H1 (cell line): Measurements from ENCODE around the gene CCL23. TPM values are rescaled to one million over a fixed set of nuclear protein-coding genes. Genes with fewer than 3 reads are reported as not detected.

Source experiments
- CTCF ChIA-PET: fragments of 300-600 bp; sonication (Branson Sonifier 250); formaldehyde crosslinking; loops from one replicate; lab custom pipeline; 2021; ENCODE audit not compliant: partially characterized antibody; lab: Charles Lee
- POLR2A ChIA-PET: fragments of 300-600 bp; sonication (Branson Sonifier 250); formaldehyde crosslinking; loops from one replicate; lab custom pipeline; 2021; ENCODE audit warnings: inconsistent platforms; ENCODE audit not compliant: partially characterized antibody; lab: Charles Lee
- DNase-seq, 2 experiments: peaks; one replicate each; pipeline versions ENCODE4 v3.0.0 to v3.0.0-alpha.2; 2010 to 2022; ENCODE audit warnings: low spot score in 2 of 2, low read depth in 1 of 2, mixed read lengths in 1 of 2
- FAIRE-seq: peaks from 2 replicates; lab custom pipeline; 2011; peaks lifted over from hg19 to GRCh38; lab: Jason Lieb, UNC
- H2AFZ ChIP-seq: 2 replicates; pipeline ENCODE4 v1.8.1; 2012; ENCODE audit warnings: low read length, inconsistent platforms
- H2AK5ac ChIP-seq: 2 replicates; pipeline ENCODE4 v1.6.1; 2013; ENCODE audit warnings: low read depth, low read length
- H2BK120ac ChIP-seq: replicated peaks from 2 replicates; pipeline ENCODE3; 2013; ENCODE audit warnings: low read depth, low read length, inconsistent platforms
- H2BK12ac ChIP-seq: 2 replicates; pipeline ENCODE4 v1.6.1; 2013; ENCODE audit warnings: low read depth, low read length
- H2BK15ac ChIP-seq: 2 replicates; pipeline ENCODE4 v1.6.1; 2013; ENCODE audit warnings: low read length
- H2BK20ac ChIP-seq: 2 replicates; pipeline ENCODE4 v1.6.1; 2013; ENCODE audit warnings: low read length
- H2BK5ac ChIP-seq: 2 replicates; pipeline ENCODE4 v1.6.1; 2013; ENCODE audit warnings: low read depth, low read length
- H3K14ac ChIP-seq: 2 replicates; pipeline ENCODE4 v1.6.1; 2013; ENCODE audit warnings: inconsistent platforms; ENCODE audit not compliant: insufficient read length
- H3K18ac ChIP-seq: 2 replicates; pipeline ENCODE4 v1.6.1; 2013; ENCODE audit warnings: low read length; ENCODE audit errors: extremely low read depth
- H3K23ac ChIP-seq: 2 replicates; pipeline ENCODE4 v1.6.1; 2013; ENCODE audit warnings: inconsistent platforms; ENCODE audit not compliant: insufficient read length
- H3K23me2 ChIP-seq: 2 replicates; pipeline ENCODE4 v1.6.1; 2013; ENCODE audit warnings: low read depth, low read length
- H3K27ac ChIP-seq: 2 replicates; pipeline ENCODE4 v1.6.1; 2011; ENCODE audit warnings: low read depth, low read length, inconsistent platforms
- H3K27me3 ChIP-seq, 4 experiments: replicated peaks in 1 of 4; 1 replicate in 1 of 4; 2 replicates in 3 of 4; pipeline versions ENCODE4 v1.6.1 to v1.8.1; 2011 to 2013; ENCODE audit warnings: low read length in 3 of 4, mild to moderate bottlenecking in 3 of 4, inconsistent platforms in 2 of 4, mixed read lengths in 2 of 4, moderate library complexity in 1 of 4; ENCODE audit not compliant: control insufficient read depth in 3 of 4, insufficient read depth in 3 of 4; ENCODE audit errors: extremely low read depth in 1 of 4
- H3K36me3 ChIP-seq, 4 experiments: 2 replicates each; pipeline versions ENCODE4 v1.6.1 to v1.8.1; 2011 to 2013; ENCODE audit warnings: mild to moderate bottlenecking in 4 of 4, low read length in 3 of 4, moderate library complexity in 2 of 4, control low read depth in 1 of 4, inconsistent platforms in 1 of 4; ENCODE audit not compliant: insufficient read depth in 4 of 4, control insufficient read depth in 2 of 4
- H3K4ac ChIP-seq: replicated peaks from 2 replicates; pipeline ENCODE3; 2013; ENCODE audit warnings: low read length, low read depth, mixed read lengths, inconsistent platforms; ENCODE audit not compliant: insufficient read length
- H3K4me1 ChIP-seq, 4 experiments: replicated peaks in 1 of 4; 1 replicate in 1 of 4; 2 replicates in 3 of 4; pipeline versions ENCODE4 v1.6.1 to v1.8.1; 2011 to 2013; ENCODE audit warnings: low read length in 3 of 4, inconsistent platforms in 2 of 4, mixed read lengths in 1 of 4; ENCODE audit not compliant: insufficient read depth in 4 of 4, control insufficient read depth in 3 of 4
- H3K4me2 ChIP-seq, 2 experiments: 2 replicates each; pipeline versions ENCODE4 v1.6.1 to v1.8.1; 2011 to 2013; ENCODE audit warnings: low read depth in 2 of 2, low read length in 2 of 2, control low read depth in 1 of 2, inconsistent platforms in 1 of 2, mild to moderate bottlenecking in 1 of 2; ENCODE audit not compliant: insufficient read depth in 1 of 2
- H3K4me3 ChIP-seq, 4 experiments: fragments of 200-600, 300-600 bp in 1 of 4; sonication (generic), shearing (Covaris generic), sonication (Bioruptor Twin) in 1 of 4; 2 replicates each; pipeline versions ENCODE4 v1.5.1 to v1.8.1; 2011 to 2016; ENCODE audit warnings: low read length in 4 of 4, low read depth in 3 of 4, control low read depth in 2 of 4, inconsistent platforms in 2 of 4, mild to moderate bottlenecking in 2 of 4, mixed read lengths in 1 of 4, moderate library complexity in 1 of 4; ENCODE audit not compliant: insufficient read depth in 2 of 4; ENCODE audit errors: extremely low read depth in 1 of 4
- H3K56ac ChIP-seq: replicated peaks from 2 replicates; pipeline ENCODE3; 2013; ENCODE audit warnings: low read depth, mild to moderate bottlenecking, mixed read lengths, low read length, inconsistent platforms; ENCODE audit not compliant: insufficient read length
- H3K79me1 ChIP-seq: 2 replicates; pipeline ENCODE4 v1.6.1; 2013; ENCODE audit warnings: low read depth, low read length, control low read depth
- H3K79me2 ChIP-seq, 2 experiments: 2 replicates each; pipeline versions ENCODE4 v1.6.1 to v1.8.1; 2012 to 2013; ENCODE audit warnings: low read length in 2 of 2, mild to moderate bottlenecking in 2 of 2, inconsistent platforms in 1 of 2; ENCODE audit not compliant: insufficient read depth in 2 of 2, control insufficient read depth in 1 of 2
- H3K9ac ChIP-seq, 4 experiments: replicated peaks in 1 of 4; 1 replicate in 1 of 4; 2 replicates in 3 of 4; pipeline versions ENCODE4 v1.6.1 to v1.8.1; 2011 to 2013; ENCODE audit warnings: low read depth in 3 of 4, low read length in 3 of 4, control low read depth in 2 of 4, mild to moderate bottlenecking in 2 of 4, moderate library complexity in 2 of 4, inconsistent platforms in 1 of 4; ENCODE audit errors: extremely low read depth in 1 of 4
- H3K9me3 ChIP-seq, 2 experiments: 2 replicates each; pipeline versions ENCODE4 v1.6.1 to v1.8.1; 2012 to 2013; ENCODE audit warnings: mild to moderate bottlenecking in 2 of 2, moderate library complexity in 2 of 2, control low read depth in 1 of 2, inconsistent platforms in 1 of 2, low read depth in 1 of 2, low read length in 1 of 2, mixed read lengths in 1 of 2; ENCODE audit not compliant: insufficient read depth in 2 of 2
- H4K20me1 ChIP-seq, 2 experiments: replicated peaks in 1 of 2; 2 replicates each; pipeline versions ENCODE3 to v1.8.1; 2011 to 2013; ENCODE audit warnings: inconsistent platforms in 2 of 2, low read length in 2 of 2, mild to moderate bottlenecking in 1 of 2; ENCODE audit not compliant: insufficient read depth in 2 of 2, control insufficient read depth in 1 of 2
- H4K5ac ChIP-seq: 2 replicates; pipeline ENCODE4 v1.6.1; 2013; ENCODE audit warnings: low read length, low read depth, mixed read lengths, inconsistent platforms; ENCODE audit not compliant: insufficient read length
- H4K8ac ChIP-seq: 2 replicates; pipeline ENCODE4 v1.8.0; 2013; ENCODE audit warnings: mild to moderate bottlenecking, moderate library complexity, low read length, inconsistent platforms; ENCODE audit not compliant: insufficient read depth; ENCODE audit errors: extremely low read depth
- H4K91ac ChIP-seq: replicated peaks from 2 replicates; pipeline ENCODE3; 2013; ENCODE audit warnings: low read length, mixed read lengths, inconsistent platforms; ENCODE audit not compliant: insufficient read length
- BCL11A ChIP-seq, 2 experiments: IDR thresholded peaks; one replicate each; pipeline ENCODE4 v1.6.1; 2011; ENCODE audit warnings: low read depth in 2 of 2, low read length in 2 of 2, mild to moderate bottlenecking in 2 of 2
- EGR1 ChIP-seq: IDR thresholded peaks from 2 replicates; pipeline ENCODE4 v1.6.1; 2011; ENCODE audit warnings: low read depth, low read length, borderline replicate concordance
- HDAC2 ChIP-seq, 2 experiments: fragments of 300-600 bp in 1 of 2; sonication (generic) in 1 of 2; IDR thresholded peaks; 2 replicates each; pipeline ENCODE4 v1.6.1; 2011 to 2012; ENCODE audit warnings: low read depth in 2 of 2, low read length in 2 of 2, mild to moderate bottlenecking in 2 of 2, moderate library complexity in 2 of 2, borderline replicate concordance in 1 of 2, inconsistent platforms in 1 of 2
- NANOG ChIP-seq: IDR thresholded peaks from 2 replicates; pipeline ENCODE4 v1.6.1; 2011; ENCODE audit warnings: low read length, low read depth, mild to moderate bottlenecking, inconsistent platforms; ENCODE audit not compliant: insufficient read depth, poor library complexity, severe bottlenecking
- PHF8 ChIP-seq: fragments of 200-600 bp; sonication (generic); conservative IDR thresholded peaks from 2 replicates; pipeline ENCODE4 v1.7.1; 2012; ENCODE audit warnings: low read depth, mild to moderate bottlenecking, inconsistent platforms, low read length, moderate library complexity
- SIRT6 ChIP-seq: IDR thresholded peaks from one replicate; pipeline ENCODE4 v1.7.1; 2012; ENCODE audit warnings: low read length, inconsistent platforms
- TAF7 ChIP-seq: optimal IDR thresholded peaks from 2 replicates; pipeline ENCODE3; 2011; ENCODE audit warnings: low read depth, mild to moderate bottlenecking, inconsistent platforms, low read length, moderate library complexity, borderline replicate concordance
- WGBS, 2 experiments: shearing (Covaris generic) in 1 of 2; methylation state at CpG; one replicate each; pipeline versions ENCODE4 v1.1.6 to v1.1.7; 2013 to 2015; ENCODE audit warnings: low lambda C conversion rate in 2 of 2, mixed read lengths in 2 of 2, inconsistent platforms in 1 of 2, low coverage in 1 of 2, missing lambda C conversion rate in 1 of 2; ENCODE audit not compliant: insufficient replicate concordance in 2 of 2, insufficient coverage in 1 of 2, insufficient read length in 1 of 2; ENCODE audit errors: extremely low coverage in 1 of 2, missing lambda C conversion rate in 1 of 2; 5-methylcytosine and 5-hydroxymethylcytosine counted together
- polyA plus RNA-seq, 7 experiments: library from polyadenylated mRNA; depleted of rRNA in 3 of 7; stranded (reverse) in 5 of 7; unstranded in 2 of 7; fragments of >200 nt in 5 of 7; fragments of 200-250 nt in 2 of 7; gene quantifications; 1 replicate in 5 of 7; 2 replicates in 1 of 7; 4 replicates in 1 of 7; pipeline versions ENCODE4 v1.2.1 to v1.2.3, GENCODE V29; 2011 to 2013; ENCODE audit warnings: missing spikeins in 2 of 7, mixed read lengths in 2 of 7
- total RNA-seq: library from RNA; stranded (reverse); fragmentation: NEBNext Ultra II Directional; extraction: Animal tissue kit (Norgen Biotek cat#: 25700); gene quantifications from 2 replicates; pipeline ENCODE4 v1.2.1, GENCODE V29; 2021

The CCL23 gene
- total and polyA plus RNA-seq, 2 of the 8 experiments (the other 6 are each of a cell fraction or from before 2014, with no cell fraction given): not detected

- H2AFZ ChIP-seq: no peak overlapping the region
- H4K20me1 ChIP-seq: no peaks in the 10 kb centered on the region
- no peak overlapping the region for H3K4me2 ChIP-seq
- no peak overlapping the region for H3K23ac ChIP-seq
- no peaks in the 10 kb centered on the region for H3K79me1 ChIP-seq
- no peaks in the 10 kb centered on the region for H3K36me3 ChIP-seq
- no peaks in the 10 kb centered on the region for H3K79me2 ChIP-seq
- H3K4me3 ChIP-seq: no peak overlapping the region
- H2AK5ac ChIP-seq: no peak overlapping the region
- no peak overlapping the region for H3K14ac ChIP-seq
- no peak overlapping the region for H3K9ac ChIP-seq
- H3K27ac ChIP-seq: no peak overlapping the region
- peak overlapping the region; percentile 65; the same call in 1 of the 2 replicates for H4K8ac ChIP-seq
- no peak overlapping the region for H2BK20ac ChIP-seq
- no peaks in the 10 kb centered on the region for H3K23me2 ChIP-seq
- ChIA-PET POLR2A (no interaction called here), CTCF (interaction anchor here (0.8 to 4.2 kb wide), 7 partner anchors 8 to 175 kb away, joined by 3 to 11 read pairs (median 3); partner anchors contain the start of gene CCL16)
- WGBS, 2 experiments: 89% methylated on average over 10 of the region's 10 CpGs; no CpG with 5 or more reads in 1 of the 2 experiments
- no peak overlapping the region for H2BK120ac ChIP-seq
- no peak overlapping the region for H3K18ac ChIP-seq
- no peak overlapping the region for H2BK15ac ChIP-seq
- no peak overlapping the region for H4K5ac ChIP-seq
- DNase-seq: no peak
- no peak overlapping the region for H3K56ac ChIP-seq
- FAIRE-seq: no peak
- no peak overlapping the region for H3K4ac ChIP-seq
- H4K91ac ChIP-seq: no peak overlapping the region
- H3K9me3 ChIP-seq: no peaks in the 10 kb centered on the region
- peaks cover 0 to 2% (median 0%) of the 10 kb centered on the region in 4 experiments; a peak in 2 of 7 replicates for H3K4me1 ChIP-seq
- no peak overlapping the region; the same call in 1 of the 2 replicates for H2BK5ac ChIP-seq
- H2BK12ac ChIP-seq: no peak overlapping the region
- no peaks in the 10 kb centered on the region for H3K27me3 ChIP-seq
- no peak for TF ChIP-seq NANOG
- TF ChIP-seq TAF7: no peak
- no peak for TF ChIP-seq SIRT6
- TF ChIP-seq EGR1: no peak
- no peak for TF ChIP-seq HDAC2 (IDR thresholded peaks at IDR 0.05; ENCODE audit: borderline replicate concordance in 1 of 2, low read depth in 2 of 2, low read length in 2 of 2)
- TF ChIP-seq PHF8: no peak
- TF ChIP-seq BCL11A (IDR thresholded peaks at IDR 0.05; ENCODE audit: low read depth in 2 of 2, low read length in 2 of 2): no peak
Observed at GRCh38 chr17:35973333-35974260, 44.2 kb downstream of the CCL23 start.
